Body of pancreas (tissue), 4 donors: Measurements from ENCODE around the gene TOM1.

Source experiments
- CTCF ChIP-seq, 7 experiments: fragments of 450-650 bp in 4 of 7; fragments of 200-600 bp in 3 of 7; sonication (generic) in 3 of 7; IDR thresholded peaks; one replicate each; pipeline ENCODE4 v1.5.1; 2016 to 2019; ENCODE audit warnings: antibody characterized with exemption in 7 of 7
- POLR2A ChIP-seq, 3 donors: fragments of 450-650 bp; IDR thresholded peaks; one replicate each; pipeline ENCODE4 v1.6.1; 2016; ENCODE audit warnings: antibody characterized with exemption in 3 of 3, mild to moderate bottlenecking in 2 of 3

DNA sequence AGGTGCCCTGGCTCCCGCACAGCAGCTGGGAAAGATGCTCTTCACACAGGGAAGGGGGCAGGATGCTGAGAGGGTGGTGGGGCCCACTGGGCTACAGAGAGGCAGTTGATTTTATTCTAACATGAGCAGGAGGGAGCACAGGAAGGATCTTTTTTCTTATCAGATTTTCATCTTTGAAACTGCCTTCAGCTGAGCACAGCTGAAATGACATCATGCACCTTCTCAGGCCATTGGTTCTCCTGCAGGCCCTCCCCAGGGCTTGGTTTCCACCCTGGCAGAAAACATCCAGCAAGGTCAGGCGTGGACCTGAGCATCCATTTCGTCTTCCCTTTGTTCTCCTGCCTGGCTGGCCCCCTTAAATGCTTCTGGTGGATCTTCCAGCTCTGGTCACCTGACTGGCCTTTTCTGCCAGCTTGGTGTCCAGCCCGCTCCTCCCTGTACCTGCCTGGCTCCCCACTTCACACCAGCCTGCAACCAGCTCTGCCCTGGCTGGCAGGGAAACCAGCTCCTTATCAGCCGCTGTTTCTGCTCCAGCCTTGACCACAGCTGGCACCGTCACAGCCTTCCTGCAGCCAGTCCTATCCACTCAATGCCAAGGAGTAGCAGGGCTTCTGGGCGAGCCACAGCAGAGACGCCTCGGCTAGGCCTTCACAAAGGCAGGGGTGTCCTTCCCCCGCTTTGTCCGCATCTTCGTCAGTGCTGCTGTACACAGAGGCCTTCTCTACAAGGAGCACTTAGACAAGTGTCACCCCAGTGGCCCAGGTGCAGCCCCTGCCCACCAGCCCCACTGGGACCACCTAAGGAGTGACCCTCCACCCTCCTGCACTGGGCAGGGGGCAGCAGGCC is 36.5 kb downstream of the TOM1 start:
- TF ChIP-seq CTCF (IDR thresholded peaks at IDR 0.05) (no peak), POLR2A (IDR thresholded peaks at IDR 0.05) (peak in 1 of 3 donors; percentile 41)
